Hepatic stellate cell (primary cell): ENCODE data around the gene EMILIN1.
"Not testable (repeated sequence)": the region's sequence is repeated elsewhere in the genome, so short reads cannot be mapped to it uniquely, and the experiment has no call there.

Source experiments
- DNase-seq: peaks from one replicate; pipeline ENCODE4 v3.0.0; 2011; ENCODE audit warnings: low spot score

The EMILIN1 gene

GRCh38 chr2:27094353-27094984 lies 16.1 kb downstream of the EMILIN1 start:
- DNase-seq: no peak

- no peak for DNase-seq
Observed at GRCh38 chr2:27095427-27095744, 17.0 kb downstream of the EMILIN1 start.

GRCh38 chr2:27095745-27096651 lies 17.6 kb downstream of the EMILIN1 start:
- peak; percentile 85 for DNase-seq

GRCh38 chr2:27096748-27097297 lies 18.4 kb downstream of the EMILIN1 start:
- no peak for DNase-seq

GRCh38 chr2:27097341-27097740 lies 18.9 kb downstream of the EMILIN1 start:
- DNase-seq: no peak

- no peak for DNase-seq
Observed at GRCh38 chr2:27099334-27099955, 21.0 kb downstream of the EMILIN1 start.

- DNase-seq: no peak
Observed at GRCh38 chr2:27100036-27100435, 21.6 kb downstream of the EMILIN1 start.

GRCh38 chr2:27102329-27102728 lies 23.9 kb downstream of the EMILIN1 start:
- no peak for DNase-seq

- DNase-seq: no peak
Observed at GRCh38 chr2:27105981-27106380, 27.6 kb downstream of the EMILIN1 start.

- DNase-seq: no peak
Observed at GRCh38 chr2:27108221-27108620, 29.8 kb downstream of the EMILIN1 start.

GRCh38 chr2:27109083-27109482 lies 30.7 kb downstream of the EMILIN1 start:
- DNase-seq: no peak

- DNase-seq: not testable (repeated sequence)
Observed at GRCh38 chr2:27110603-27111352, 32.4 kb downstream of the EMILIN1 start.

- not testable (repeated sequence) for DNase-seq
Observed at GRCh38 chr2:27111392-27112078, 33.1 kb downstream of the EMILIN1 start.

- no peak for DNase-seq
Observed at GRCh38 chr2:27115519-27115918, 37.1 kb downstream of the EMILIN1 start.

GRCh38 chr2:27117995-27118524 lies 39.6 kb downstream of the EMILIN1 start:
- DNase-seq: no peak

GRCh38 chr2:27118525-27119329 lies 40.3 kb downstream of the EMILIN1 start, which contains the start of gene CGREF1:
CGREF1 (minus strand) TSS chr2:27119128; CDS start chr2:27104366, 14,762 bp downstream.
- peak; percentile 35 for DNase-seq

- not testable (repeated sequence) for DNase-seq
Observed at GRCh38 chr2:27119330-27119670, 40.9 kb downstream of the EMILIN1 start.

- no peak for DNase-seq
Observed at GRCh38 chr2:27121906-27122305, 43.5 kb downstream of the EMILIN1 start.

GRCh38 chr2:27122791-27123190 lies 44.4 kb downstream of the EMILIN1 start:
- DNase-seq: no peak
